Stomach (tissue), 9 donors: ENCODE data around the gene FGF5. TPM values are rescaled to one million over a fixed set of nuclear protein-coding genes. Genes with fewer than 3 reads are reported as not detected.

Source experiments
- DNase-seq, 2 donors: peaks; one replicate each; pipeline versions ENCODE4 v3.0.0 to v3.0.0-alpha.2; 2013 to 2019
- H3K27ac ChIP-seq, 5 donors: fragments of 200-600 bp in 4 of 5; sonication (generic) in 4 of 5; one replicate each; pipeline ENCODE4 v1.5.1; 2013 to 2019; ENCODE audit warnings: mild to moderate bottlenecking in 1 of 5, moderate library complexity in 1 of 5
- H3K27me3 ChIP-seq, 3 donors: fragments of 200-600 bp; sonication (generic); one replicate each; pipeline ENCODE4 v1.5.1; 2017 to 2019; ENCODE audit warnings: mixed run types in 1 of 3
- H3K36me3 ChIP-seq, 4 donors: fragments of 200-600 bp; sonication (generic); 1 replicate in 3 of 4; 2 replicates in 1 of 4; pipeline ENCODE4 v1.5.1; 2016 to 2019
- H3K4me1 ChIP-seq, 4 donors: fragments of 200-600 bp; sonication (generic); one replicate each; pipeline ENCODE4 v1.5.1; 2016 to 2019
- H3K4me3 ChIP-seq, 4 donors: fragments of 200-600 bp; sonication (generic) in 3 of 4; one replicate each; pipeline ENCODE4 v1.5.1; 2016 to 2019; ENCODE audit warnings: mild to moderate bottlenecking in 1 of 4
- H3K9me3 ChIP-seq, 4 donors: fragments of 200-600 bp; sonication (generic); one replicate each; pipeline ENCODE4 v1.5.1; 2016 to 2019
- EP300 ChIP-seq: sonication (generic); formaldehyde crosslinking; IDR thresholded peaks from one replicate; pipeline ENCODE4 v1.6.1; 2017; ENCODE audit warnings: antibody characterized with exemption
- POLR2A ChIP-seq, 4 donors: fragments of 450-650 bp; IDR thresholded peaks; one replicate each; pipeline ENCODE4 v1.6.1; 2016; ENCODE audit warnings: antibody characterized with exemption in 4 of 4, control low read depth in 2 of 4, mild to moderate bottlenecking in 1 of 4, moderate library complexity in 1 of 4
- POLR2AphosphoS5 ChIP-seq, 3 donors: sonication (generic); formaldehyde crosslinking; IDR thresholded peaks; one replicate each; pipeline ENCODE4 v1.6.1; 2016; ENCODE audit warnings: antibody characterized with exemption in 3 of 3
- WGBS, 5 donors: extraction: QIAGEN DNeasy Blood & Tissue Kit in 3 of 5; methylation state at CpG; one replicate each; pipeline versions ENCODE4 v1.1.5 to v1.1.7; 2013 to 2018; 5-methylcytosine and 5-hydroxymethylcytosine counted together
- intact Hi-C: fragments of 100-400 bp; cut with DNase I; formaldehyde crosslinking; loops from one replicate; pipeline ENCODE4 v1.15.1; 2023; ENCODE audit warnings: low total_unique reads
- polyA plus RNA-seq, 3 donors: library from polyadenylated mRNA; stranded (reverse); fragments of 200-250 nt; gene quantifications; one replicate each; pipeline ENCODE4 v1.2.3, GENCODE V29; 2013
- total RNA-seq, 5 donors: library from RNA; depleted of rRNA; stranded (reverse); fragments of >200 nt; gene quantifications; one replicate each; pipeline versions ENCODE4 v1.1.0 to v1.2.3, GENCODE V29; 2014 to 2016
- TF ChIP-seq, protein P1 (sequence below), 7 experiments: fragments of 450-650 bp in 4 of 7; fragments of 200-600 bp in 3 of 7; sonication (generic) in 3 of 7; IDR thresholded peaks; one replicate each; pipeline ENCODE4 v1.5.1; 2016 to 2019; ENCODE audit warnings: antibody characterized with exemption in 7 of 7, control low read depth in 2 of 7, mild to moderate bottlenecking in 1 of 7
- donor health status: healthy with polysubstance abuse.
- donor health status: Bipolar disorder and iron deficiency.
- donor health status: healthy.

The FGF5 gene
- total and polyA plus RNA-seq, 8 donors: 0.18 TPM; not detected in 7

DNA sequence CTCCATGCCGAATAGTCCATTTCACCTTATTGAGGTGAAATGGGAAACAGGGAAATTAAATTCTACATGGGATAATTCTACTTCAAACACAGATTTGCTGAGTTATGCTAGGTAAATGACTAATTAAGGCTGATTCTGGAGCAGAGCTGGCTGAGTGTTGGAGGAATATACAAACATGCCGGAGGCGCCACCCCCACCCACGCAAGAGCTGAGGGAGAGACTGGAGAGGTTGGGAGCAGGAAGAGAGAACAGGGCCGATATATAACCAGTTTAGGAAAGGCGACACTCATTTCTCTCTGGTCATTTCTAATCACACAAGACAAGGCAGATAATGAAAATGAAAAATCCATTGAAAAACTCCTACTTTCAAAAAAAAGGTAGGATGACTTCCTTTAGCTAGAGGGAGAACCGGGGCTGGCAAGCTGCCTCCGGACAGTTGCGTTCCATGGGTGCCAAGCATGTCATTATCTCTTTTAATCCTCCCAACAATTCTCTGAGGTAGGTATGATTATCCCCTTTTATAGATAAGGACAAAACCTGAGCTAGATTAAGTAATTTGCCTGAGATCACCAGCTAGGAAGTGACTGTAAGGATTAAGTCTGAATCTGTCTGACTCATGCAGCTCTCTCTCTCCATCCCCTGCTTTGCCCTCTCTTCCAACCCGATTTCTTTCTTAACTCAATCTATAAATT is 41.5 kb downstream of the FGF5 start:
- peak overlapping the region in 1 of 5 donors; percentile 37 for H3K27ac ChIP-seq
- TF ChIP-seq POLR2A (IDR thresholded peaks at IDR 0.05) (no peak), EP300 (no peak), POLR2AphosphoS5 (IDR thresholded peaks at IDR 0.05) (no peak)
- TF ChIP-seq, protein P1, sequence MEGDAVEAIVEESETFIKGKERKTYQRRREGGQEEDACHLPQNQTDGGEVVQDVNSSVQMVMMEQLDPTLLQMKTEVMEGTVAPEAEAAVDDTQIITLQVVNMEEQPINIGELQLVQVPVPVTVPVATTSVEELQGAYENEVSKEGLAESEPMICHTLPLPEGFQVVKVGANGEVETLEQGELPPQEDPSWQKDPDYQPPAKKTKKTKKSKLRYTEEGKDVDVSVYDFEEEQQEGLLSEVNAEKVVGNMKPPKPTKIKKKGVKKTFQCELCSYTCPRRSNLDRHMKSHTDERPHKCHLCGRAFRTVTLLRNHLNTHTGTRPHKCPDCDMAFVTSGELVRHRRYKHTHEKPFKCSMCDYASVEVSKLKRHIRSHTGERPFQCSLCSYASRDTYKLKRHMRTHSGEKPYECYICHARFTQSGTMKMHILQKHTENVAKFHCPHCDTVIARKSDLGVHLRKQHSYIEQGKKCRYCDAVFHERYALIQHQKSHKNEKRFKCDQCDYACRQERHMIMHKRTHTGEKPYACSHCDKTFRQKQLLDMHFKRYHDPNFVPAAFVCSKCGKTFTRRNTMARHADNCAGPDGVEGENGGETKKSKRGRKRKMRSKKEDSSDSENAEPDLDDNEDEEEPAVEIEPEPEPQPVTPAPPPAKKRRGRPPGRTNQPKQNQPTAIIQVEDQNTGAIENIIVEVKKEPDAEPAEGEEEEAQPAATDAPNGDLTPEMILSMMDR (IDR thresholded peaks at IDR 0.05): no peak
- peaks cover 0 to under 1% (median 0%) of the 10 kb centered on the region in 4 donors for H3K9me3 ChIP-seq
- H3K27me3 ChIP-seq: peaks cover 0 to 6% (median 0%) of the 10 kb centered on the region in 3 donors
- 35 to 46% (median 41%) methylated on average over 10 of the region's 10 CpGs for WGBS, 5 donors
- no peak overlapping the region for H3K4me3 ChIP-seq
- peak in 1 of 2 donors; percentile 39 for DNase-seq
- H3K36me3 ChIP-seq: no peaks in the 10 kb centered on the region
- intact Hi-C loops: no loop called here
- peaks cover 0 to 12% (median 0%) of the 10 kb centered on the region in 4 donors for H3K4me1 ChIP-seq

DNA sequence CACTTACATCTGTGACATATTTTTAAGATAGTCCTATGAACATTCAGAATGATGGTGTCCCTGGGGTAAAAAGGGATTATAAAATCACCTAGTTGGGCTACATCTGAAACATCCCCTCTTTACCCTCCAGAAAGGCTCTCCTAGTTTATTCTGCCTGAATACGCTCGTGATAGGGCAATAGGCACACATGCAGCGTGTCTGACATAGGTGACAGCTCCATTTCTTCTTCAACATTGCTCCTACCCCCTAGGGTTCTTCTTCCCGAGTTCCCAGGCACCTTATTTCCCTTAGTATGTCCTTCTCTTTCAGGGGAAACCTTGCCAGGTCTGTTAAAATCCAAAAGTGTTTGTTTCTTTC is 42.0 kb downstream of the FGF5 start:
- intact Hi-C loops: no loop called here
- H3K4me1 ChIP-seq: peaks cover 0 to 12% (median 0%) of the 10 kb centered on the region in 4 donors
- no peaks in the 10 kb centered on the region for H3K9me3 ChIP-seq
- no peaks in the 10 kb centered on the region for H3K36me3 ChIP-seq
- WGBS, 5 donors: 36 to 58% (median 45%) methylated on average over 4 of the region's 4 CpGs
- no peak for DNase-seq
- no peak overlapping the region for H3K27ac ChIP-seq
- no peak overlapping the region for H3K4me3 ChIP-seq
- no peak for TF ChIP-seq EP300
- peaks cover 0 to 6% (median 0%) of the 10 kb centered on the region in 3 donors for H3K27me3 ChIP-seq

DNA sequence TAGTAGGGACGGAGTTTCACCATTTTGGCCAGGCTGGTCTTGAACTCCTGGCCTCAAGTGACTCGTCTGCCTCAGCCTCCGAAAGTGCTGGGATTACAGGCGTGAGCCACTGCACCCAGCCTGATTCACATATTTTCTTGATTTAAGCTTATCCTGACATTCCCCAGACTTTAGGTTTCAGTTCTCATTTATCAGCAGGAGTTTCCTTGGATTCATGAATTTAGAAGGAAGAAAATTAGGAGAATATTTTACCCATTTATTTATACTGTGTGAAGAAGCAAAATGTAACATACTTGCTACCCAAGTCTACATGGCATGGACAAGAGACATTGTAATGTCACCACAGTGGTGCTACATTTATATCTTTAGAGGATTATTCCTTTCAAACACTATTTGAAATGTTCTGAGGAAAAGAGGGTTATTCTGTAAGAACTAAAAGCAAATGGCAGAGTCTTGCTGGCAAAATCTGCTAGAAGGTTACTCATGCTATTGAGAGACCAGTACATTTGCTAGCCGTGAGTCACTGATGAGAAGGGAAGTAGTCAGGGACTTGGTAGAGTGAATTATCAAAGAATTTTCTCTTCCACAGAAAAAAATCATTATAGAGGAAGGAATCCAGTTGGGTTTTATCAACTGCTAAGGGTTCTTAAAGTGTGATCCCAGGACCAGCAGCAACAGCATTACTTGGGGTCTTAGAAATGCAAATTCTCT is 43.0 kb downstream of the FGF5 start:
- Histone ChIP-seq H3K4me3 (no peak overlapping the region), H3K27me3 (peaks cover 0 to 6% (median 0%) of the 10 kb centered on the region in 3 donors), H3K36me3 (no peaks in the 10 kb centered on the region), H3K4me1 (peaks cover 0 to 12% (median 0%) of the 10 kb centered on the region in 4 donors), H3K27ac (no peak overlapping the region), H3K9me3 (no peaks in the 10 kb centered on the region)
- DNase-seq: no peak
- intact Hi-C loops: no loop called here
- TF ChIP-seq, protein P1 (IDR thresholded peaks at IDR 0.05): no peak
- TF ChIP-seq POLR2AphosphoS5 (IDR thresholded peaks at IDR 0.05) (no peak), POLR2A (IDR thresholded peaks at IDR 0.05) (no peak), EP300 (no peak)
- 56 to 86% (median 78%) methylated on average over 5 of the region's 5 CpGs for WGBS, 5 donors

DNA sequence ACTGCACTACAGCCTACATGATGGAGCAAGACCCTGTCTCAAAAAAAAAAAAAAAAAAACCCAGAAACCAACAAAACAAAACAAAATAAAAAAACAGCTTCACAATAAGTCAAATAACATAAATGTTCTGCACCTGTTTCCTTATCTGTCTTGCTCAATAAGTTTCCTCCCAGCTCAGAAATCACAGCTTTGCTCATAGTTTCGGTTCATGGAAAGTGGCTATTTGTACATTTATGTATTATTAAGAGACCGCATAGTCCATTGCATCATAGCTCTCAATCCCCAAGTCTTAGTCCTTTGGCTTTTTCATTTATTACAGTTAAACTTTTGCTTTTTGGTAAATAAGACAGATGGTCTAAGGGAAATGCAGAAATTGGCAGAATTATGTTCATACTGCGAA is 44.7 kb downstream of the FGF5 start:
- no peak for TF ChIP-seq EP300
- TF ChIP-seq POLR2AphosphoS5 (IDR thresholded peaks at IDR 0.05): no peak
- TF ChIP-seq POLR2A (IDR thresholded peaks at IDR 0.05): no peak
- TF ChIP-seq, protein P1 (IDR thresholded peaks at IDR 0.05): no peak
- intact Hi-C loops: no loop called here
- no peak for DNase-seq
- H3K4me1 ChIP-seq: peaks cover 0 to 16% (median 0%) of the 10 kb centered on the region in 4 donors
- peaks cover 0 to 6% (median 0%) of the 10 kb centered on the region in 3 donors for H3K27me3 ChIP-seq
- WGBS, 5 donors: 73 to 87% (median 83%) methylated on average over 3 of the region's 3 CpGs
- H3K36me3 ChIP-seq: no peaks in the 10 kb centered on the region
- H3K4me3 ChIP-seq: no peak overlapping the region
- H3K27ac ChIP-seq: no peak overlapping the region
- H3K9me3 ChIP-seq: no peaks in the 10 kb centered on the region
